Embryonic facial prominence (tissue), 1 donor: ENCODE data around the gene TMPRSS9.
A peak's percentile ranks its signal among the peaks of the same experiment; 100 is the strongest.

ENCODE experiments used
- DNase-seq: peaks from one replicate; pipeline ENCODE4 v3.0.0-alpha.2; 2016; ENCODE audit errors: extremely low spot score

Gene TMPRSS9

DNA sequence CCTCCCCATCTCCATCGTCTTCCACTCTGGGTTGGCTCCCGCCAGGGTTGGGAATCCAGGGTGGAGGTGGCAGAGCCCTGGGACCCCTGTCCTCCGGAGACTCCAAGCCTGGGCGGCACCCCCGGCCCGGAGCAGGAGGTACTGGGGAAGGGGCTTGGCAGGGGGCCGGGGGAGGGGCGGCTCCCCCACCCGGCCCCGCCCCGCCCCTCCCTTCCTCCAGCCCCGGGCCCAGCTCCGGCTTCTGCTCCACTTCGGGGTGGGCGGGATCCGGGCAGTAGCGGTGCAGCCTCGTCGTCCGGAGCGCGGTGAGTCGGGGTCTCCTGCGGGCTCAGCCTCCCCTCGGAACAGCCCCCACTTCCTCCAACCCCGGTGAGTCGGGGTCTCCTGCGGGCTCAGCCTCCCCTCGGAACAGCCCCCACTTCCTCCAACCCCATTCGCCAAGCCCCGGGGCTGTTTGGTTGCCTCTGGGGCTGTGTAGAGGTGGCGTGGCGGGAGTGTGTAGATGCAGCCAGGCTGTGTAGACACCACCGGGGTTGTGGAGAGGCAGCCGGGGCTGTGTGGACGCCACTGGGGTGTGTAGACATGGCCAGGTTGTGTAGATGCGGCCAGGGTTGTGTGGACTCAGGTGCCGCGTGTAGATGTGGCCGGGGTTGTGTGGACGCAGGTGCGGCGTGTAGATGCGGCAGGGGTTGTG is at the start of gene TMPRSS9:
Gene TMPRSS9, plus strand, starts transcription at position 274 of the 694 bp plus-strand sequence. CDS start 29,521 bp downstream, outside the sequence.
- DNase-seq, result no peak

DNA sequence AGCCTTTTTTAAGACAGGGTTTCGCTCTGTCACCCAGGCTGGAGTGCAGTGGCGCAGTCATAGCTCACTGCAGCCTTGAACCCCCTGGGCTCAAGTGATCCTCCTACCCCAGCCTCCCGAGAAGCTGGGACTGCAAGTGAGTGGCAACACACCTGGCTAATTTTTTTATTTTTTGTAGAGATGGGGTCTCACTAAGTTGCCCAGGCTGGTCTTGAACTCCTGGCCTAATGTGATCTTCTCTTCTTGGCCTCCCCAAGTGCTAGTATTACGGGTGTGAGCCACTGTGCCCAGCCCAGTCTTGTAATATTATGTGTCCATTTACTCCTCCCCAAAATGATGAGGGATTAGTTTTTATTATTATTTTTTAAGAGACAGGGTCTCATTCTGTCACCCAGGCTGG is 49.0 kb upstream of the TMPRSS9 start:
- DNase-seq, result no peak

DNA sequence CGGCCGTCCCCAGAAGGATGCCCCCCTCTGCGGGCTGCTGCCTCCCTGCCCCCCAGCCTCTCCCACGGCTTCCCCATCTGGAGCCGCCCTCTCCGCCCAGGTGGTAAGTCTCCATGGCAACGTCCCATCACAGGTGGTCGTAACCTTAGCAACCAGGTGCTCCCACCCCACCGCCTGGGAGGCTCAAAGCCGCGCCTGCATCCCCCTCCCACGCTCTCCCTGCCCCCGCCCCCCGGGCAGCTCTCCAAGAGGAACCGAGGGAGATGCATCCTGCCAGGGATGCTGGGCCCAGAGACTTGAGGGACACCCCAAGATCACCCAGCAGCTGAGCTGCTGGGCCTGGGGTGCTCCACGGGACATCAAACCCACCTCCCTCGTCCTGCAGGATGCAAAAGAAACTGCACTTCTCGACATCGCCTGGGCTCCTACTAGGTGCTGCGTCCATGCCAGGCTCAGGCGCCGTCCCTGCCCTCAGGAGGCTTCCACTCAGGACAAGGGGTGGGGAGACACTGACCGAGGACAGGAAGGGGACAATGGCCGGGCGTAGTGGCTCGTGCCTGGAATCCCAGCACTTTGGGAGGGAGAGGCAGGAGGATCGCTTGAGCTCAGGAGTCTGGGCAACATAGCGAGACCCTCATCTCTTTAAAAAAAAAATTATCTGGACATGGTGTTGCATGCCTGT is 47.1 kb upstream of the TMPRSS9 start:
- DNase-seq, result no peak

DNA sequence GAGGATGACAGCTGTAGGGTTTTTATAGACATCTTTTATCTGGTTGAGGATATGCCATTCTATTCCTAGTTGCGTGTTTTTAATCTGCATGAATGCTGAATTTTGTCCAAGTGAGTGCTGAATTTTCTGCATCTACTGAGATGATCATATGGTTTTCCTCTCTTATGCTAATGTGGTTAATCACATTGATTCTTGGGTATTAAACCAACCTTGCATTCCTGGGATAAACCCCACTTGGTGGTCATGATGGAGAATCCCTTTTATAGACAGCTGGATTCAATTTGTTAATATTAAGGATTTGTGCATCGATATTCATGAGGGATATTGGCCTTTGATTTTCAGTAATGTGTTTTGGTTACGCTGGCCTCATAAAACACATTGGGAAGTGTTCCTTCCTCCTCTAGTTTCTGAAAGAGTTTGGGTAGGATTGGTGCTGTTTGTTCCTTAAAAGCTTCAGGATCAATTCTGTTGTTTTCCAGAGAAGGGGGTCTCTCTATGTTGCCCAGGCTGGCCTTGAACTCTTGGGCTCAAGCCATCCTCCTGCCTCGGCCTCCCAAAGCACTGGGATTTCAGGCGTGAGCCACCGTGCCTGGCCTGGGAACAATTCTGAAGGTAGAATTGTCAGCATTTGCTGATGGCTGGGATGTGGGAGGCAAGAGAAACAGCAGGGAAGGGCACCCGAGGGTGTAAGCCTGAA is 44.8 kb upstream of the TMPRSS9 start:
- no peak for DNase-seq

DNA sequence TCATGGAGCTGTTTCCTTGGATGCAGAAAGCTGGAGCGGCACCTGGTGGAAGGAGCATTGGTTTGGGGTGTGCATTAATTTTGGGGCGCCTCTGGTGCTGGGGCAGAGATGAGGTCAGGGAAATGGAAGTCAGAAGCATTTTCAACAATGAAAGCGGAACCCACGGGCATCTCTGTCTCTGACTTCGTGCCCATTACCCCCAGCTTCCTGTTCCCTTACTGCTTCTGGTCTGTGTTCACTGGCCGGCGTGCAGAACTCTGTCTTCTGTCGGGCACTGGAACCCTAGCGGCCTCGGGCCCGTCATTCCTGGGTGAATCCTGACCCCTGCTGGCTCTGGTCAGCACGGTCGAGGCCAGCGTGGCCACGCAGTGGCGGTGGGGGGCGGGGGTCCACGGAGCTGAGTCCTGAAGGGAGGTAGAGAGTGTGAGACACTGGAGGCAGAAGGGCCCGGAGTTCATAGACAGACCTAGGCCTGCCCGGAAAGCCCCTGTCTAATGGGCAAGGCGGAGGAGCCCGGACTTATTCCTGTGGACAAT is 44.2 kb upstream of the TMPRSS9 start:
- no peak for DNase-seq

DNA sequence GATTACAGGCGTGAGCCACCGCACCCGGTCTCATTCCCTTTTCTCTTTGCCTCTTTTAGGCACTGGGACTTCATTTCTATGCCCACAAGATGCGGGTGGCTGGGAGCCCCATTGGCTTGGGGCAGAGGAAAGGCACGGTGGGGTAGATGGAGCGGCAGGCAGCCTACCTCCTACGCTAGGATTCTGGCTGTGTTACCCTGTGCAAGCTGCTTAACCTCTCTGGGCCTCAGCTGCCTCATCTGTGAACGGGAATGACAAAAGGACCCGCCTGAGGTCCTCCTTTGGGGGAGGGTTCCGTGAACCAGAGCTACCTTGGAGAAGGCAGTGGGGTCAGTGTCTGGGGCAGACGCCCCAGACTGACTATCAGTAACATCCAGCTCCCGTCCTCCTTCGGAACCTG is 42.8 kb upstream of the TMPRSS9 start:
- no peak for DNase-seq

DNA sequence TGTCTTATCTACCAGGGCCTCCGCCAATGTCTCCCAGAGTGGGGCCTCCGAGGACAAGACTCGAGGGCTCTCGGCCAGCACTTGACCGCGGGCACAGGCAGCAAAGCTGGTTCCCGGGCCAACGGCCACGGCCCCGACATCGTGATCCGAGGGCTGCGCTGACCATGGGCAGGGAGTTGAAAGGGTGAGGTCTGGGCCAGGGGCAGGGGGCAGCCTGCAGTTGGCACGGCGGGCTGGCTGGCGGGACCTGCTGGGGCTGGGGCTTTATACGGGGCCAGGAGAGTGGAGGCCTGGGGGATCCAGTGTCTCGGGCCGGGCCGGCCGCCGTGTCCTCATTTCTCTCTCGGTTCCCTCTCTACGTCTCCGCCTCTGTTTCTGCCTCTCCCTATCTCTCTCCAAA is 42.3 kb upstream of the TMPRSS9 start:
- DNase-seq, result no peak

DNA sequence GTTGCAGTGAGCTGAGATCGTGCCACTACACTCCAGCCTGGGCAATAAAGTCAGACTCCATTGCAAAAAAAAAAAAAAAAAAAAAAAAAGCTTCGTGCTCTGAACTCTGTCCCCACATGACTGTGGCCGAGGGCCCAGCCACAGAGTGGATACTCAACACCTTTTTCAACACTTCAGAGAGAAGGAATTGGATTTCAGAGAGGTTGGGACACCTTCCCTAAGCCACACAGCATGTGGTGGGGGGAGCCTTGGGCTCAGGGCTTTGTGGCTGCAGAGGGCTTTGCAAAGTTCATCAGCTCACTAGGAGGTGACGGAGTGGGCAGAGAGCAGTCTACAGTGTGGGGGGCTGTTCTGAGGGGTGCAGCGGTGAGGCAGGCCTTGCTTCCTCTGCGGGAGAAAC is 41.1 kb upstream of the TMPRSS9 start:
- DNase-seq, result no peak

DNA sequence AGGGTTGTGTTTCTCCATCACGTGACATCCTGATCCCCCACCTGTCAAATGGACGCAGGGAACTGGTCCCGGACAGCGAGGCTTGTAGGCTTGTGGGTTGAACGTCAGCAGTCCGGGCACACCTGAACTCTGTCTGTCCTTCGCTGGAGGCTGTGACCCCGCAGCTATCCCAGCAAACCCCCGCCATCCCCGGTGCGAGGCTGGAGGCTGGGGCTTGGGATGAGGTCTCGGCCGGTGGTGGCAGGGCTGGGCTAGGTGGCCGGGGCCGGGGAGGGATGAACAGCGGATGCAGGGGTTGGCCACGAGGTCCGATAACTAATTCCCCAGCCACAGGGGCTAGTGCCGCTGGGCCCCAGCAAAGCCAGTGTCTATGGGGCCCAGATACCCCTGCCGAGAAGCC is 40.5 kb upstream of the TMPRSS9 start:
- DNase-seq, result no peak

DNA sequence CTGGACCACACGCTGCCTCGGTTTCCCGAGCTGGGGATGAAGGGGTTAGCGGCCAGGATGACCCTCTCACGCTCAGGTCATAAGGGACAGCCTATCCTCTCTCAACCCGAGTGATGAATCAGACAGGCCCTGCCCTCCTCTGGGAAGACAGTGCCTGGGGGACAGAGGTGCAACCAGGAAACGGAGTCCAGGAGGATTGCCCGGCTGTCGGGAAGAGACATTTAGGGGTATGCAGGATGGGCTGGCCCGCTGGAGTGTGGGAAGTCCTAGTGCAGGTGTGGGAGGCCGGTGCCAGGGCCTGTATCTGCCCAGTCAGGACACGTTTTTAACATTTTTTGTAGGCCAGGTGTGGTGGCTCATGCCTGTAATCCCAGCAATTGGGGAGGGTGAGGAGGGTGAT is 40.0 kb upstream of the TMPRSS9 start:
- no peak for DNase-seq

DNA sequence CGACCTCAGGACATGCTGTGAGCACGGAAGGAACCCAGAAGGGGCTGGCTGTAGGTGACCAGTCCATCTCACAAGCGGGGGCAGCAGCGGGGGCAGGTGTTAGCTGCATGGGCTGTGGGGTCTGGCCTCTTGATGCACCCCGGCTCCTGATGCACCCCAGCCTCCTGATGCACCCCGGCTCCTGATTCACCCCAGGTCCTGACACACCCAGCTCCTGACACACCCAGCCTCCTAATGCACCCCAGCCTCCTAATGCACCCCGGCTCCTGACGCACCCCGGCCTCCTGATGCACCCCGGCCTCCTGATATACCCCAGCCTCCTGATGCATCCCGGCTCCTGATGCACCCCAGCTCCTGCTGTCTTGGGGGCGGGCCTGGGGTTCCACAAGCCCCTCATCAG is 39.1 kb upstream of the TMPRSS9 start:
- DNase-seq, result no peak

DNA sequence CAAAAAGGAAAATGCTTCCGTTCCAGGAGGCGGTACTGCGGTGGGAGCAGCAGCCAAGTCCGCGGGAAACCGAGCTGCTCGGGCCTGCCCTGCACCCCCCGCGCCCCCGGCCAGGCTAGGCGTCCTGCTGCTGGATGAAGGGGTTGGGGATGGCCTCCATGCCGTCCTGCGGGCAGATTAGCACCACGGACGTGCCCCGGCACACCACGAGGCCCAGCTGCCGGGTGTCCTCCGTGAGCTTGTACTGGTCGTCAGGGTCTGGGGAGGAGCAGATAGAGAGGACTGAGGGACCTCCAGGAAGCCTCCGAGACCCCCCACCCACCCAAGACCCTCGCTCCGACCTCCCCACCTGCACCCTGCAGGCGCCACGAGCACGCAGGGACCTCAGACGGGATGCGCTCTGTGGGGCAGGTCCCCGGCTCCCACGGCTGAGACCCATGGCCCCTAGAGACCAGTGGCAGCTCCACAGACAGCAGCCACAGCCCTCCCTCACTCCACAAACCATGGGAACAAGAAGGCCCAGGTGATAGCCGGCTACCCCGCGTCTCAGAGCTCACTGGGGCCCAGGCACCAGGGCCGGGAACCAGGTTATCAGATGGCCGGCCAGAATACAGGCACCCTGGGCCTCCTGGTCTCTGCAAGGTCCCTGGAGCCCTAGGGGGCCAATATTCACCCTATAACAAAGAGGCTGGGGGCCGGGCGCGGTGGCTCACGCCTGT is 38.3 kb upstream of the TMPRSS9 start:
- DNase-seq, result no peak

DNA sequence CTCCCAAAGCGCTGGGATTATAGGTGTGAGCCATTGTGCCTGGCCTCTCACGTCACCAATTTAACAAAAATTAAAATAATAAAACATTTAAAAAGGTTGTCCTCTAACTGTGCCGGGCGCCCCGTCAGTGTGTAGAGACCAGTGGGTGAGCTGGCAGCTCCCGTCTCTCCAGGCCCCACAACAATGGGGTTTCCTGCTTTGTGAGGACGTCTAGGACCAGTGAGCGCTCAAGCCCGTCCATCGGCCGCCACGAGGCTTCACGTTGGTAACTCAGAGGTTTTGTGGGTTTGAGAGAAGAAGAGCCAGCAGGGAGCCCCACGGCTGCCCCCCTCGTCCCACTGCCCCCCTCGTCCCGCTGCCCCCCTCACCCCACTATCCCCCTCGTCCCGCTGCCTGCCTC is 36.4 kb upstream of the TMPRSS9 start:
- no peak for DNase-seq

DNA sequence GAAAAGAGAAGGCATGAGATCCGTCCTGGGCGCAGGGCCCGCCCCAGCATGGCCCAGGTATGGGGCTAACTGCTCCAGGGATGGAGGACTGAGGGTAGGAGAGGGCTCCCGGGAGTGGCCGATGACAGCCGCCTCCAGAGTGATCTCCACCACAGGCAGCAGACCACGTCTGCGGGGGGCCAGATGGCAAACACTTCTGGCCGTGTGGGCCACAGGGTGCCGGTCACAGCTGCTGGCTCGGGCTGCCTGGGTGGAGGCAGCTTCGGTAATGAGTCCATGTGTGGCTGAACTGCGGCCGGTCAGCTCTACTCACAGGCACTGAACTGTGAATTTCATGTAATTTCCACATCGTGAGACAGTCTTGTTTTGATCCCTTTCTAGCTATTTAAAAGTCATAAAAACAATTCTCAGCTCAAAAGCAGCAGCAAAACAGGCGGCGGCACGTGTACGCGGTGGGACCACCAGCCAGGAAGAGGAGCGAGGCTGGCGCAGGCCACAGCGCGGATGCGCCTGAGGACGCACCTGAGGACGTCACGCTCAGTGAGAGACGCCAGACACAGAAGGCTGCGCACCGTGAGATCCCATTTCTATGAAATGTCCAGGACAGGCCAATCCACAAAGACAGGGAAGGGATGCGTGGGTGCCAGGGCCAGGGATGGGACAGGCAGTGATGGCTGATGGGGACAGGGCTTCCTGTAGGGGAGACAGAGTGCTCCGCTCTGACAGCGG is 35.7 kb upstream of the TMPRSS9 start:
- DNase-seq, result no peak

DNA sequence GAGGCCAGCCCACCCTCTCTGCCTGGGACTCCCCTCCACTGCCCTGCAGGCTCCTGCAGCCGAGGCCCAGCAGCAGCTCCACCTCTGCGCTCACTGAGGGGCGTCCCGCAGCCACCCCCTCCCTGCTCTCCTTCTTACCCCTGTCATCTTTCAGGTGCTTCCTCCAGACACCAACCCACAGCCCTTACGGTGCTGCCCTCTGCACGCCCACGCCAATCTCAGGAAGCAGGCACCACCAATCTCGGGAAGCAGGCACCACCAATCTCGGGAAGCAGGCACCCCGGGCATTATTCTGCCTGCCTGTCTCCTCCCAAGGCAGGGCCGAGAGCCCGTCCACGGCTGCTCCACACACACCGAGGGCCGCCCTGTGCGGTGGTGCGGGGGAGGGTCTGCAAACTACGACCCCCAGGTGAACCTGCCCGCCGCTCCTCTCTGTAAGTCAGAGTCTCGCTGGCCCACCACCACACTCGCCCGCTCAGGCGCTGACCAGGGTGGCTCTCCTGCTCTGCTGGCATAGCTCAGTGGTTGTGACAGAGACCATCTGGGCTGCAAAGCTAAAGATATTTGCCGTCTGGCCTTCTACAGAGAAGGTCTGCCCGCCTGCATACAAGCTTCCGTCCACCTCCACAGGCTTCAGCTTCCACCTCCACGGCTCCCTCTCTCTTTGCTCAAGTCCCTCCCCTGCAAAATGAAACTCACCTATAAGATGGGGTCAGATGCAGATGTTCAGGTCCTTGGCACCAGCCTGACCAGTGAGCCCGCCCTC is 34.6 kb upstream of the TMPRSS9 start:
- no peak for DNase-seq

DNA sequence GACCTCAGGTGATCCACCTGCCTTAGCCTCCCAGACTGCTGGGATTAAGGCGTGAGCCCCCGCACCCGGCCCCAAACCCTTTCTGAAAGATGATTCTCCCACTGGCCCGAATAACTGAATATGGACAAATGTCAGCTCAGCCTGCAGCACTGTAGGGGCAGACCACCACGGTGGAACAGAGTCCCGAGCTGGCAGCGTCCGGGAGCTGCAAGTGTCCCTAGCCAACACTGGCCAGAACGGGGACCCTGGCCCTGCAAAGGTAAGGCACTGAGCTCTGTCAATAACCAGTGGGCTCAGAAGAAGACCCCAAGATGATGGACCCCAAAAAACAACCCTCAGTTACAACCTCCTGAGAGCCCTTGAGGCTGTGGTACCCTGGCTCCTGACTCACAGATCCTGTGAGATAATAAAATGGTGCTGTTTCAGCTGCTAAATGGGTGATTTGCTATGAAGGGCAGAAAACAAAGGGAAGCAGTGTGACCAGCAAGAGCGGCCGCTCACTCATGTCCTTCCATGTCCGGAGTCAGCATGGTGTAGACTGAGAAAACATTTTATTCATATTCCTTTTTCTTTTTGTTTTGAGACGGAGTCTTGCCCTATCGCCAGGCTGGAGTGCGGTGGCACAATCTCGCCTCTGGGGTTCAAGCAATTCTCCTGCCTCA is 33.2 kb upstream of the TMPRSS9 start:
- DNase-seq, result no peak

DNA sequence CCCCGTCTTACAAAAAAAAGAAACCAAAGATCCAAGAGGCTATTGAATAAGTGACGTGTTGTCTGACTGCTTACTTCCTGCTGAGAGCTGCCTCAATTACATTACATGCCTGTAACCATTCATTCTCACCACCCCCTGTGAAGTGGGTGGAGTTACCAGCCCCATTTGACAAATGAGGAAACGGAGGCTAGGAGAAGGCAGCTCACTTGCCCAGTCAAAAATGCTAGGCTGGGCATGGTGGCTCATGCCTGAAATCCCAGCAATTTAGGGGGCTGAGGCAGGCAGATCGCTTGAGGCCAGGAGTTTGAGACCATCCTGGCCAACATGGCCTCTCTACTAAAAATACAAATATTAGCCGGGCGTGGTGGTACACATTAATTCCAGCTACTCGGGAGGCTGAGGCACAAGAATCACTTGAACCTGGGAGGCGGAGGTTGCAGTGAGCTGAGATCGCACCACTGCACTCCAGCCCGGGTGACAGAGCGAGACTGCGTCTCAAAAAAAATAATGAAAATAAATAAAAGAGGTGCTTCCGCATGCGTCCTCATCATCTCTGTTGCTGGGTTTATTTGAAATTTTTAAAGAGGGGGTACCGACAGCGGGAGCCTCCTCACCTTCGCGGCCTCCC is 32.2 kb upstream of the TMPRSS9 start:
- DNase-seq, result peak; percentile 30

DNA sequence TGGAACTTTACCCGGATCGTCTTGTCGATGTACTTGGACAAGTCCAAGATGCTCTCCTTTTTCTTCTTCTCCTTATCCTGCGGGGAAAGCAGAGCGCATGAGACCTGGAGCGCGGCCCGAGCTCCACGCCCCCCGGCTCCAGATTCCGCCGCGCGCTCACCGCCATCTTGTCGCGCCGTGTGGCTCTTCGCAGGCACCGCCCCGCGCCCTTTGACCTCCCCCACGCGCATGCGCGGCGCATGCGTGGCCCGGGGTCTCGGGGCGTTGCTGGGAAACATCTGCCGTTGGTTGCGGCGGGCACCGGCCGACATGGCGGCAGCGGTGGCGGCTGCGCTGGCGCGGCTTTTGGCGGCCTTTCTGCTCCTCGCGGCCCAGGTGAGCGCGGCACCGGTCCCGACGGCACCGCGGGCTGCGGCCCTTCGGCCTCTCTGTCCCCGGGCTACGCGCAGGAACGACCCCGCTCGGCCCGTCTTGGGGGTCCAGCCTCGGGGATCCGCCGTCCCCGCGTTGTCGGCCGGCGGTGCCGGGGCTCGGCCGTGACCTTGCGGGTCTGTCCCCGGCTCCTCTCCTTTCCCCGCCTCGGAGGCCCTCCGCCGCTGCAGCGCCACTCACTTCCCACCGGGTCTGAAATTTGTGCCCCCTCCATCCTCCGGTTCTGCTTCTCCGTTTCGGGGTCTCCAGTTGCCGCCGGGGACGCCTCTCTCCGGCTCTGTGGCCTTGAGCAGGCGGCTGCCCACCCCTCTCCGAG is 31.5 kb upstream of the TMPRSS9 start, which contains the start of the genes LSM7 and SPPL2B:
Gene LSM7, minus strand, starts transcription at position 186 of the 748 bp plus-strand sequence. Its CDS starts 20 bp downstream, at position 166.
Gene SPPL2B, plus strand, starts transcription at position 284 of the 748 bp plus-strand sequence. Its CDS starts 26 bp downstream, at position 310.
- DNase-seq, result peak; percentile 63

DNA sequence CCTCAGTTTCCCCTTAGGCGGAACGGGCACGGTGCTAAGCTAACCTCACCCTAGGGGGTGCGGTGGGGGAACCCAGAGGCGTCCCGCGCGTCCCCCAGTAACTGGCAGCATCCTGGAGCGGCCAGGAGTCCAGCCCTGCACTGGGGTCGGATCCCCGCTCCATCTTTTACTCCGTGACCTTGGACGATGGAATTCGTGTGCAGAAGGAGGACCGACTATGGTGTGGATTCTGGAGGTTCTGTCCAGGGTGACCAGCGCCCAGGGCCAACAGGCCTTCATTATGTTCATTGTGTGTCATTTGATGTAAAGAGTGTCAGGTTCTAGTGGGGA is 31.0 kb upstream of the TMPRSS9 start:
- no peak for DNase-seq
